WTC11 (cell line): ENCODE measurements around the gene FCSK.
"Not testable (repeated sequence)": the region's sequence is repeated elsewhere in the genome, so short reads cannot be mapped to it uniquely, and the experiment has no call there.

Experiments used
- ATF3 ChIP-seq: sonication (generic); formaldehyde crosslinking; conservative IDR thresholded peaks from 2 replicates; pipeline ENCODE4 v1.8.1; 2022; ENCODE audit warnings: mild to moderate bottlenecking, missing genetic modification reagents
- CREM ChIP-seq: sonication (generic); formaldehyde crosslinking; IDR thresholded peaks from 2 replicates; pipeline ENCODE4 v1.8.1; 2022; ENCODE audit warnings: mild to moderate bottlenecking, missing genetic modification reagents, moderate library complexity
- CTCF ChIP-seq: fragments of 200-600 bp; IDR thresholded peaks from 2 replicates; pipeline ENCODE4 v1.8.0; 2022; ENCODE audit warnings: antibody characterized with exemption
- ETV6 ChIP-seq: sonication (generic); formaldehyde crosslinking; IDR thresholded peaks from 2 replicates; pipeline ENCODE4 v1.8.1; 2022; ENCODE audit warnings: mild to moderate bottlenecking, missing genetic modification reagents
- MLX ChIP-seq: sonication (generic); formaldehyde crosslinking; IDR thresholded peaks from 2 replicates; pipeline ENCODE4 v1.8.1; 2023; ENCODE audit warnings: mild to moderate bottlenecking, missing genetic modification reagents, moderate library complexity
- NR1H2 ChIP-seq: sonication (generic); formaldehyde crosslinking; IDR thresholded peaks from 2 replicates; pipeline ENCODE4 v1.9.0; 2021; ENCODE audit warnings: mild to moderate bottlenecking, moderate library complexity, missing genetic modification reagents
- ZNF121 ChIP-seq: sonication (generic); formaldehyde crosslinking; IDR thresholded peaks from 2 replicates; pipeline ENCODE4 v1.8.0; 2023; ENCODE audit warnings: missing genetic modification reagents
- ZNF138 ChIP-seq: sonication (generic); formaldehyde crosslinking; conservative IDR thresholded peaks from 2 replicates; pipeline ENCODE4 v1.8.1; 2022; ENCODE audit warnings: mild to moderate bottlenecking, moderate library complexity, missing genetic modification reagents

GRCh38 chr16:70413572-70413971 is 40.8 kb upstream of the FCSK start:
- not testable (repeated sequence) for TF ChIP-seq ZNF138 (CRISPR knock-in tag); CTCF; CREM (CRISPR knock-in tag); ATF3; MLX (CRISPR knock-in tag); ETV6 (CRISPR knock-in tag); ZNF121 (CRISPR knock-in tag); NR1H2 (CRISPR knock-in tag)
